SK-N-SH treated with all-trans-retinoic acid at 6 μM for 48 hours (cell line): ENCODE measurements around the gene FOXK1.

Experiments used
- ATAC-seq: fragments of 200-7000 bp; cut with Tn5 transposase; 3 replicates; pipeline ENCODE4 v1.9.1; 2020; ENCODE audit warnings: mild to moderate bottlenecking, moderate library complexity
- ARNTL ChIP-seq: fragments of 450-650 bp; formaldehyde crosslinking; IDR thresholded peaks from 2 replicates; pipeline ENCODE4 v1.5.0; 2020; ENCODE audit warnings: low read depth, mild to moderate bottlenecking, moderate library complexity, borderline replicate concordance
- BACH2 ChIP-seq: fragments of 250-450 bp; sonication (Bioruptor Pico); IDR thresholded peaks from 2 replicates; pipeline ENCODE4 v1.9.0; 2021; ENCODE audit warnings: mild to moderate bottlenecking, borderline replicate concordance
- CREB5 ChIP-seq: fragments of 250-450 bp; sonication (Bioruptor Pico); IDR thresholded peaks from 2 replicates; pipeline ENCODE4 v1.5.1; 2020; ENCODE audit warnings: low read depth, mild to moderate bottlenecking, moderate library complexity
- CSDC2 ChIP-seq: fragments of 250-450 bp; sonication (Bioruptor Pico); IDR thresholded peaks from 2 replicates; pipeline ENCODE4 v1.5.0; 2020; ENCODE audit warnings: mild to moderate bottlenecking, moderate library complexity
- CSRNP3 ChIP-seq: fragments of 250-450 bp; sonication (Bioruptor Pico); IDR thresholded peaks from 2 replicates; pipeline ENCODE4 v1.5.1; 2021; ENCODE audit warnings: mild to moderate bottlenecking, moderate library complexity
- ESRRG ChIP-seq: fragments of 250-450 bp; sonication (Bioruptor Pico); IDR thresholded peaks from 2 replicates; pipeline ENCODE4 v1.6.1; 2021; ENCODE audit warnings: mild to moderate bottlenecking
- ISL1 ChIP-seq: fragments of 250-450 bp; sonication (Bioruptor Pico); IDR thresholded peaks from 2 replicates; pipeline ENCODE4 v2.1.2; 2022; ENCODE audit warnings: mild to moderate bottlenecking, moderate library complexity
- OSR1 ChIP-seq: fragments of 250-450 bp; sonication (Bioruptor Pico); IDR thresholded peaks from 2 replicates; pipeline ENCODE4 v1.8.0; 2022; ENCODE audit warnings: moderate library complexity, mild to moderate bottlenecking, inconsistent platforms
- PATZ1 ChIP-seq: fragments of 250-450 bp; sonication (Bioruptor Pico); IDR thresholded peaks from 2 replicates; pipeline ENCODE4 v1.8.0; 2020; ENCODE audit warnings: mild to moderate bottlenecking, moderate library complexity, borderline replicate concordance
- POU6F1 ChIP-seq: fragments of 250-450 bp; sonication (Bioruptor Pico); IDR thresholded peaks from 2 replicates; pipeline ENCODE4 v1.8.0; 2021; ENCODE audit warnings: low read depth, mild to moderate bottlenecking, moderate library complexity, borderline replicate concordance
- PPARA ChIP-seq: fragments of 250-450 bp; sonication (Bioruptor Pico); IDR thresholded peaks from 2 replicates; pipeline ENCODE4 v1.5.0; 2020; ENCODE audit warnings: mild to moderate bottlenecking, borderline replicate concordance
- RARB ChIP-seq: fragments of 250-450 bp; sonication (Bioruptor Pico); IDR thresholded peaks from 2 replicates; pipeline ENCODE4 v1.8.0; 2021; ENCODE audit warnings: mild to moderate bottlenecking, moderate library complexity
- SNAI2 ChIP-seq: fragments of 250-450 bp; sonication (Bioruptor Pico); IDR thresholded peaks from 2 replicates; pipeline ENCODE4 v1.5.0; 2020; ENCODE audit warnings: mild to moderate bottlenecking, moderate library complexity
- TCF4 ChIP-seq: fragments of 250-450 bp; sonication (Bioruptor Pico); IDR thresholded peaks from 2 replicates; pipeline ENCODE4 v1.8.0; 2021; ENCODE audit warnings: mild to moderate bottlenecking, moderate library complexity, borderline replicate concordance
- TOX ChIP-seq: fragments of 250-450 bp; sonication (Bioruptor Pico); IDR thresholded peaks from 2 replicates; pipeline ENCODE4 v1.8.0; 2021; ENCODE audit warnings: mild to moderate bottlenecking, moderate library complexity, borderline replicate concordance
- ZC3H10 ChIP-seq: fragments of 250-450 bp; sonication (Bioruptor Pico); IDR thresholded peaks from 2 replicates; pipeline ENCODE4 v1.5.1; 2021; ENCODE audit warnings: mild to moderate bottlenecking, moderate library complexity
- ZFP3 ChIP-seq: fragments of 250-450 bp; sonication (Bioruptor Pico); IDR thresholded peaks from 2 replicates; pipeline ENCODE4 v1.5.0; 2020; ENCODE audit warnings: mild to moderate bottlenecking, moderate library complexity
- ZFP30 ChIP-seq: fragments of 450-650 bp; formaldehyde crosslinking; IDR thresholded peaks from 2 replicates; pipeline ENCODE4 v1.5.0; 2022; ENCODE audit warnings: mild to moderate bottlenecking, moderate library complexity
- ZNF565 ChIP-seq: fragments of 450-650 bp; formaldehyde crosslinking; conservative IDR thresholded peaks from 2 replicates; pipeline ENCODE4 v1.5.0; 2020; ENCODE audit warnings: low read depth, mild to moderate bottlenecking, moderate library complexity
- ZNF70 ChIP-seq: fragments of 450-650 bp; formaldehyde crosslinking; IDR thresholded peaks from 2 replicates; pipeline ENCODE4 v1.5.0; 2020; ENCODE audit warnings: mild to moderate bottlenecking, moderate library complexity
- ZNF8 ChIP-seq: fragments of 450-650 bp; formaldehyde crosslinking; IDR thresholded peaks from 2 replicates; pipeline ENCODE4 v1.5.0; 2020; ENCODE audit warnings: mild to moderate bottlenecking, moderate library complexity

FOXK1 gene

GRCh38 chr7:4783292-4783652, 101.2 kb downstream of the FOXK1 start:
- ATAC-seq = no peak
- TF ChIP-seq TCF4 (no peak), SNAI2 (CRISPR knock-in tag) (no peak), OSR1 (CRISPR knock-in tag) (no peak), ESRRG (no peak), ZNF70 (CRISPR knock-in tag) (no peak), ZFP3 (CRISPR knock-in tag) (no peak), CSRNP3 (CRISPR knock-in tag) (no peak), PPARA (no peak), POU6F1 (no peak), ISL1 (no peak), ZNF565 (CRISPR knock-in tag) (no peak)

GRCh38 chr7:4783762-4784351, 101.8 kb downstream of the FOXK1 start:
- ATAC-seq = no peak
- no peak for TF ChIP-seq ISL1
- no peak for TF ChIP-seq ZC3H10
- TF ChIP-seq ARNTL (CRISPR knock-in tag) = no peak
- TF ChIP-seq CREB5 (CRISPR knock-in tag) = no peak
- TF ChIP-seq ESRRG = no peak
- TF ChIP-seq ZNF8 = no peak
- no peak for TF ChIP-seq ZNF565 (CRISPR knock-in tag)
- TF ChIP-seq ZNF70 (CRISPR knock-in tag) = no peak
- no peak for TF ChIP-seq TOX (CRISPR knock-in tag)
- TF ChIP-seq SNAI2 (CRISPR knock-in tag) = no peak
- TF ChIP-seq CSDC2 = no peak
- no peak for TF ChIP-seq RARB (CRISPR knock-in tag)
- no peak for TF ChIP-seq TCF4

GRCh38 chr7:4784799-4785198, 102.7 kb downstream of the FOXK1 start:
- TF ChIP-seq PATZ1 = no peak
- TF ChIP-seq BACH2 (CRISPR knock-in tag) = no peak
- no peak for TF ChIP-seq ISL1
- TF ChIP-seq, all 23 proteins: peak for 0
- ATAC-seq = no peak

GRCh38 chr7:4785371-4785770, 103.3 kb downstream of the FOXK1 start:
- ATAC-seq = no peak
- TF ChIP-seq ZFP30 (CRISPR knock-in tag) (no peak), ZC3H10 (no peak), PPARA (no peak), CREB5 (CRISPR knock-in tag) (no peak)

GRCh38 chr7:4786015-4786414, 103.9 kb downstream of the FOXK1 start:
- ATAC-seq = no peak
- TF ChIP-seq ZNF70 (CRISPR knock-in tag) = no peak
- no peak for TF ChIP-seq ZNF8
- no peak for TF ChIP-seq ZFP3 (CRISPR knock-in tag)
- no peak for TF ChIP-seq POU6F1
- no peak for TF ChIP-seq PPARA
- no peak for TF ChIP-seq ESRRG
- TF ChIP-seq ZC3H10 = no peak
- no peak for TF ChIP-seq PATZ1
- no peak for TF ChIP-seq CSRNP3 (CRISPR knock-in tag)
